Hippocampal formation (tissue), 2 donors: Measurements from ENCODE around the gene PACSIN1.
A peak's percentile ranks its signal among the peaks of the same experiment; 100 is the strongest.

Experiments
- DNase-seq, 2 donors: peaks; one replicate each; lab custom pipeline; 2025; lab: John Stamatoyannopoulos, UW

PACSIN1 gene

GRCh38 chr6:34562350-34562749 lies 96.5 kb downstream of the PACSIN1 start:
- DNase-seq = no peak

DNA sequence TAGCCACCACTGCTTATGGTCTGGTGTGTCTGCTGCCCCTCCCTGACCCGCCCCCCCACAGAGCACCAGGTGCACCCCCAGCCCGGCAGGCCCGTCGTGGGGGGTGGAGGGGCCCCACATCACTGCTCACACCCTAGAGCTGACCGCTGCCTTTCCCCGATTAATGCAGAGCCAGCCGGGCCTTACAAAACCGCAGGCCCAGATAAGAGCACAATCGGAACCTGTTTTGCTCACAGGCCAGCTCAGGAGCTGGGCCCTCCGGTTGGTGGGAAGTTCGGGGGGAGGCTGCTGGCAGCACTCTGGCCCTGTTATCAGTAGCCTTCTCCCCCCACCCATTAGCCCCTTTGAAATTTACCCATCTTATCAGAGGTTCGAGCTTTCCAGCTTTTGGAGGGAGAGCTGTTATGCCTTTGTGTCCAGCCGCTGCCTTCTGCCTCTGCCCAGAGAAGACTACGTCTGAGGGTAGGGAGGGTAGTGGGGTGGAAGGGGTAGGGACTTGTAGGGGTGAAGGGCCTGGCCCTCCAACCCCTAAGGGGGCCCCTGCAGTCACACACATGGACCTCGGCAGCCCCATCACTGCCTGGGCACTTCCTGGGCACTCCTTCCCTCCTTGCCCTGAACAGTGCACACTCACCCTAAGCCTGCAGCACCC lies 97.1 kb downstream of the PACSIN1 start:
- DNase-seq = no peak

GRCh38 chr6:34563513-34563870 lies 97.6 kb downstream of the PACSIN1 start:
- DNase-seq = no peak

GRCh38 chr6:34564181-34564580 lies 98.3 kb downstream of the PACSIN1 start:
- DNase-seq = no peak

- DNase-seq = no peak
Observed at GRCh38 chr6:34565722-34566137, 99.9 kb downstream of the PACSIN1 start.

GRCh38 chr6:34566830-34567546 lies 101.1 kb downstream of the PACSIN1 start:
- no peak for DNase-seq

- DNase-seq = no peak
Observed at GRCh38 chr6:34568341-34569201, 102.7 kb downstream of the PACSIN1 start.

GRCh38 chr6:34569361-34569973 lies 103.6 kb downstream of the PACSIN1 start:
- no peak for DNase-seq

DNA sequence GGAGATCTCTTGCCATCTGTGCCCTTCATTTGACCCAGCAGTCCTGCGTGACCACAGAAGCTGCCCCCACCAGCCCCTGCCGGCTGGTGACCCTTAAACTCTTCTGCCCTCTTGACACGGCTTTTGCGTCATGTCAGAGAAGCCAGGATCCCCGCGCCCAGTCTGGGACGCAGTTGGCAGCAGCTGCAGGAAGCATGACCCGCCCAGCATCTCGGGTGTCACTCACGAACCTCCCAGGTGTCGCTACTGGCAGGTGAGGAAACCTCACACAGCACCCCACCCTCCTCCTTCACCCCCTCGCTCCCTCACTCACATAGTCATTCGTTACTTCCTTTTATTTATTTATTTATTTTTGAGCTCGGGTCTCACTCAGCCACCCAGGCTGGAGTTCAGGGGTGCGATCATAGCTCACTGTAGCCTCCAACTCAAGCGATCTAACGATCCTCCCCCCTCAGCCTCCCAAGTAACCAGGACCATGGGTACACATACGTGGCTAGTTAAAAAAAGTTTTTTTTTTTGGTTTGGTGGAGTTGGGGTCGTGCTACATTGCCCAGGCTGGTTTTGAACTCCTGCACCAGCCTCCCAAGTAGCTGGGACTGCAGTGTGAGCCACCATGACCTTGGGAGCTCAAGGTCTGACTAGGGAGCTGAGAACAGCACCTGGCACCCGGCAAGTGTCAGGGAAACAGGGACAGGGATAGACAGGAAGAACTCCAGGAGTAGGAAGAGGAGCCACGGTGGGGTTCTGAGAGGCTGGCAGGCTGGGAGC lies 104.4 kb downstream of the PACSIN1 start:
- DNase-seq = no peak

DNA sequence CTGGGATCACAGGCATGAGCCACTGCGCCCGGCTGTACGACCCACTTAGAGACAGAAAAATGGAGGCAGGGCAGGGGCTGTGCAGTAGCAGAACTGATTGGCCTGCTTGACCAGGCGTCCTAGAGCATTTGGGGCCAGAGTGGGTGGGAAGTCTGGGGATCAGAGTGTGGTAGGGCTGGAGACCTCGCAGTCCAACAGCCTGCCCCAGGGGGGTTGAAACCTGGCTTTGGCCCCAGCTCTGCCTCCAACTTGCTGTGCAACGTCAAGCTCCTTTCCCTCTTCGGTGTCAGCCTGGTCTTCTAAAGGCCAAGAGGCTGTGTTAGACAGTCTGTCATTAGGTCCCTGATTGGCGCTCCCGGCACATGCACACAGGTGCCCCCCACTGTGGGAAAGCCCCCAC lies 105.5 kb downstream of the PACSIN1 start:
- no peak for DNase-seq

GRCh38 chr6:34572021-34572420 lies 106.1 kb downstream of the PACSIN1 start:
- DNase-seq = no peak

DNA sequence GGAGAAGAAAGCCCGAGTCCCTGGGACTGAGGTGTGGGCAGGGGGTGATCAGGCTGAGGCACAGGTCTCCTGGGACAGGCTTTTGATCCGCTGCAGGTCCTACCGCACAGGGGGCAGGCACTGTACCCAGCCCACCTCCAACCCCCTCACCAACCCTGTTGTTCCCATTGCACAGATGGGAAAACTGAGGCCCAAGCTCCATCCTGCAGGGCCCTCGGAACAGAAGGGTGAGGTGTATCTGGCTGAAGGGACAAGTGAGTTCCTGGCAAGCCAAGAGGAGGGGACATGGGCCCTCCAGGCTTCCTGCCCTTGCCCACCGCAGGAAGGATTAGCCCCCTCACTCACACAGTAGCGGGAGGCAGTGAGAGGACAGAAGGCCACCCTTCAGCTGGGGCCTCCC lies 106.7 kb downstream of the PACSIN1 start:
- no peak for DNase-seq

GRCh38 chr6:34573567-34574183 lies 107.8 kb downstream of the PACSIN1 start:
- no peak for DNase-seq

GRCh38 chr6:34574647-34575293 lies 108.9 kb downstream of the PACSIN1 start:
- DNase-seq = no peak

DNA sequence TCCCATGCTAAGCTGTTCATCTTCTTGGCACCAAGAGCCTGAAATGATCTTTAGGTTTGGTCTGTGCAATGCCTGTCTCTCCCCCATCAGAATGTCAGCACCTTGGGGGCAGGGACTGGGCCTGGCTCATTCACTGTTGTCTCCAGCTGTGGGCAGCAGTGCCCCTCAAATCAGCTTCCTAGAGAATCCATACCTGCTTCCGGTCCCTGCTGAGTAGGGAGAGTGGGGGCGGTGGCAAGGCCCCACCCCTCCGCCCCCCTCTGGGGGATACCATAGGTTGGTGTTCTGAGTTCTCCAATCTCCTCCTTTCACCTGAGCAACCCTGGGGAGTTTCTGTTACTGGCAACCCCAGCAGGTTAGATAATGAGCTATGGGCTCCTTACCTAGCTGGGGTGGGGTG lies 109.5 kb downstream of the PACSIN1 start:
- DNase-seq = no peak

DNA sequence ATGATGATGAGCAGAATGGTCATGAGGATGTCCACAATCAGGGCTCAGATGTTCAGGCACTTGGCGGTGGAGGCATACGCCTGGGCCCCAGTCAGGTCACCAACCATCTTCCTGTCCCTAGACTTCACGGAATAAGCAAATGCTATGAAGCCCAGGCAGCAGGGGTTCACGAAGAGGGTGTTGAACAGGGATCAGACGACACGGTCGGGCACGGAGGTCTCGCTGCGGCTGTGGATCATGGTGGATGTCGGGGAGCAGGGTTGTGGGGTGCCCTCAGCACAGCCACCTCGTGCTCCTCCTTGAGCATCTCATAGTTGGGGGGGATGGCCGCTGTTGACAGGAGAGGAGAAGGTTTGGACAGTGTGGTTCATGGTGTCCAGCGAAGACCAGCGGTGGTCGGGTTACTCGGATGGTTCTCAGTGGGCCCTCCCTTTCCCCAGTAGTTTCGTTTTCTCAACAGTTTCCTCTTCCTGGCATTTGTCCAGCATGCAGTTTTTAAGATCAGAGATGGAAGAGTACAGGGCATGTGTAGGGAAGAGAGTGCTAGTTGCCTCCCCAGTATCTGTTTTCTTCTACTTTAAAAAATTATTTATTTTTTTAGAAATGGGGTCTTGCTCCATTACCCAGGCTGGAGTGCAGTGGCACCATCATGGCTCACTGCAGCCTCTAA lies 110.5 kb downstream of the PACSIN1 start:
- DNase-seq = no peak

- no peak for DNase-seq
Observed at GRCh38 chr6:34578445-34579262, 112.8 kb downstream of the PACSIN1 start.

DNA sequence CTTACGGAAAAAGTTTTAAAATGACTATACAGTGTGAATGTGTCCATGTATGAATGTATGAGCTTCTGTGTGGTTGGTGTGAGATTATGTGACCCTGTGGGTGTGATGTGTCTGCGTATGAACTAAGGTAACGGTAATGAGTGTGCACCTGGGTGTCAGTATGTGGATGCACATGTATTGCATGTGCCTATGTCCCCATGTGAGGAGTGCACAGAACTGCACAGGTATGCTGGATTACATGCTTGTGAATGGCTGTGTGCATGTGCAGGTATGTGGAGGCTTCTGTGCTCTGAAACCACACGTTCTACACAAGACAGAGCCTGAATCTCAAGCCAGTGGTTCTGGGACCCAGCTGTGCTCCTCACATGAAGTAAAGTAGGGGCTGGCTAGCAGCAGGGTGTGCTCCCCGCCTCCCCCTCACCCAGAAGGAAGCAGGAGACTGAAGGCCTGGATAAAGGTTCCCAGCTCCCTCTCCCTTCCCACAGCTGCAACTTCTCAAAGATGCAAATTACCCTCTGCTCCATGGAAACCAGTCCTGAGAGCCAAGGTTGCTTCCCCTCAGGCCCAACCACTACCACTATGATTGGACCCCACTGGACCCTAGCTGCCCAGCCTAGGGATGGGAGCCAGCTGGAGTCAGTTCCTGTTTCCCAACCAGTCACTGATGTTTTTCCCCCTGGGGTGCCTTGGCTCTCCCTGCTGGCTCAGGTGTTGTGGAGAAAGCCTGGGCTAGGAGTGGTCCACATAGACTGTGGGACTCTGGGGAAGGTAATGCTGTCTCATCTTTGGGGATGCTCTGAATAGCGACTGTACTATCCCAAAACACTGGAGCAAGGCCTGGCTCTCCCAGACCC lies 115.1 kb downstream of the PACSIN1 start:
- peak in 1 of 2 donors; percentile 7 for DNase-seq
